GM12878 (cell line): ENCODE measurements around the gene BCL2. TPM values are rescaled to one million over a fixed set of nuclear protein-coding genes. Genes with fewer than 3 reads are reported as not detected.

Source experiments
- ATF3 ChIP-seq: IDR thresholded peaks from 2 replicates; pipeline ENCODE4 v1.6.1; 2011; ENCODE audit warnings: low read depth, mild to moderate bottlenecking, low read length, moderate library complexity, borderline replicate concordance; ENCODE audit errors: extremely low read depth
- BCL11A ChIP-seq: IDR thresholded peaks from 2 replicates; pipeline ENCODE4 v1.6.1; 2011; ENCODE audit warnings: low read depth, low read length
- BCLAF1 ChIP-seq: fragments of 450-650 bp; IDR thresholded peaks from 2 replicates; pipeline ENCODE4 v1.6.1; 2017; ENCODE audit warnings: antibody characterized with exemption, mild to moderate bottlenecking, moderate library complexity
- BMI1 ChIP-seq: fragments of 450-650 bp; IDR thresholded peaks from 2 replicates; pipeline ENCODE4 v1.6.1; 2016; ENCODE audit warnings: mild to moderate bottlenecking, moderate library complexity, borderline replicate concordance
- BRCA1 ChIP-seq: IDR thresholded peaks from 2 replicates; pipeline ENCODE4 v1.6.1; 2011; ENCODE audit warnings: low read depth, low read length, improper control_type of control experiment
- CBX3 ChIP-seq: fragments of 200-600 bp; sonication (generic); IDR thresholded peaks from 2 replicates; pipeline ENCODE4 v1.6.1; 2016; ENCODE audit warnings: low read depth, borderline replicate concordance
- EED ChIP-seq: sonication (generic); IDR thresholded peaks from 2 replicates; pipeline ENCODE4 v1.6.1; 2016; ENCODE audit warnings: antibody characterized with exemption, low read depth
- GATAD2B ChIP-seq: fragments of 450-650 bp; conservative IDR thresholded peaks from 2 replicates; pipeline ENCODE4 v1.6.1; 2017; ENCODE audit warnings: low read depth, mild to moderate bottlenecking, moderate library complexity
- IKZF1 ChIP-seq: fragments of 450-650 bp; conservative IDR thresholded peaks from 2 replicates; pipeline ENCODE4 v1.6.1; 2017; ENCODE audit warnings: antibody characterized with exemption, mild to moderate bottlenecking
- IRF3 ChIP-seq: fragments of 450-650 bp; IDR thresholded peaks from 2 replicates; pipeline ENCODE4 v1.6.1; 2014; ENCODE audit warnings: mild to moderate bottlenecking
- MYB ChIP-seq: fragments of 150-350 bp; IDR thresholded peaks from 2 replicates; pipeline ENCODE4 v1.6.1; 2014; ENCODE audit warnings: mild to moderate bottlenecking, low read depth, low read length, borderline replicate concordance
- NBN ChIP-seq: fragments of 450-650 bp; IDR thresholded peaks from 2 replicates; pipeline ENCODE4 v1.6.1; 2016
- NFYB ChIP-seq: IDR thresholded peaks from 2 replicates; pipeline ENCODE4 v1.6.1; 2011; ENCODE audit warnings: low read depth, mild to moderate bottlenecking, low read length, improper control_type of control experiment, moderate library complexity; ENCODE audit not compliant: insufficient read depth
- PAX5 ChIP-seq: IDR thresholded peaks from 2 replicates; pipeline ENCODE4 v1.6.1; 2011; ENCODE audit warnings: low read depth, low read length, borderline replicate concordance
- PKNOX1 ChIP-seq: fragments of 450-650 bp; IDR thresholded peaks from 2 replicates; pipeline ENCODE4 v1.6.1; 2016; ENCODE audit warnings: mild to moderate bottlenecking
- PML ChIP-seq: IDR thresholded peaks from 2 replicates; pipeline ENCODE4 v1.6.1; 2012; ENCODE audit warnings: low read length, inconsistent platforms
- RCOR1 ChIP-seq: conservative IDR thresholded peaks from 2 replicates; pipeline ENCODE4 v1.6.1; 2012; ENCODE audit warnings: low read depth, low read length, improper control_type of control experiment
- SMAD1 ChIP-seq: fragments of 450-650 bp; IDR thresholded peaks from 2 replicates; pipeline ENCODE4 v1.6.1; 2018; ENCODE audit warnings: mild to moderate bottlenecking, low read depth; ENCODE audit not compliant: partially characterized antibody
- SPI1 ChIP-seq: IDR thresholded peaks from 2 replicates; pipeline ENCODE4 v1.6.1; 2011; ENCODE audit warnings: low read depth, mild to moderate bottlenecking, low read length, moderate library complexity, borderline replicate concordance; ENCODE audit not compliant: insufficient read depth
- SREBF2 ChIP-seq: IDR thresholded peaks from 2 replicates; pipeline ENCODE4 v1.6.1; 2012; ENCODE audit warnings: mild to moderate bottlenecking, low read length
- STAT3 ChIP-seq: IDR thresholded peaks from 2 replicates; pipeline ENCODE4 v1.6.1; 2011; ENCODE audit warnings: low read depth, low read length, improper control_type of control experiment
- TCF3 ChIP-seq: IDR thresholded peaks from 2 replicates; pipeline ENCODE4 v1.6.1; 2012; ENCODE audit warnings: low read depth, mild to moderate bottlenecking, low read length, borderline replicate concordance; ENCODE audit not compliant: insufficient read depth
- TCF7 ChIP-seq: IDR thresholded peaks from 2 replicates; pipeline ENCODE4 v1.6.1; 2014; ENCODE audit warnings: antibody characterized with exemption, borderline replicate concordance
- USF2 ChIP-seq: IDR thresholded peaks from 2 replicates; pipeline ENCODE4 v1.6.1; 2011; ENCODE audit warnings: low read depth, low read length, improper control_type of control experiment, borderline replicate concordance
- WRNIP1 ChIP-seq: IDR thresholded peaks from 2 replicates; pipeline ENCODE4 v1.6.1; 2011; ENCODE audit warnings: low read depth, low read length, improper control_type of control experiment, borderline replicate concordance
- YY1 ChIP-seq: IDR thresholded peaks from 2 replicates; pipeline ENCODE4 v1.6.1; 2011; ENCODE audit warnings: low read depth, mild to moderate bottlenecking, low read length
- ZNF207 ChIP-seq: fragments of 450-650 bp; IDR thresholded peaks from 2 replicates; pipeline ENCODE4 v1.6.1; 2014; ENCODE audit warnings: antibody characterized with exemption, mild to moderate bottlenecking, borderline replicate concordance
- polyA plus RNA-seq, 11 experiments: library from polyadenylated mRNA; depleted of rRNA in 4 of 11; unstranded in 6 of 11; stranded (reverse) in 5 of 11; fragments of >200 nt; fragmentation: Nextera tagmentation in 4 of 11; fragmentation: Illumina TruSeq in 1 of 11; extraction: Ambion mirVana in 4 of 11; extraction: Trizol in 1 of 11; gene quantifications; 1 replicate in 1 of 11; 2 replicates in 10 of 11; pipeline versions ENCODE4 v1.2.1 to v1.2.3, GENCODE V29; 2011 to 2016; ENCODE audit warnings: inconsistent platforms in 2 of 11, missing spikeins in 2 of 11, low read depth in 1 of 11
- total RNA-seq, 4 experiments: library from RNA; depleted of rRNA in 3 of 4; stranded (reverse); fragments of >200 nt in 3 of 4; fragmentation: Illumina TruSeq in 1 of 4; extraction: Trizol in 1 of 4; gene quantifications; 2 replicates each; pipeline versions ENCODE4 v1.2.1 to v1.2.3, GENCODE V29; 2013 to 2021

BCL2 gene
- total and polyA plus RNA-seq, 10 of the 15 experiments (the other 5 are each of a cell fraction or from before 2014, with no cell fraction given): 4.1 to 47.8 (median 19.3) TPM

GRCh38 chr18:63146828-63147409, 172.7 kb downstream of the BCL2 start (continued):
- TF ChIP-seq SMAD1: no peak
- TF ChIP-seq IRF3: no peak
- TF ChIP-seq WRNIP1: no peak
- TF ChIP-seq YY1: 0 out of 2 replicates have a peak, but pooled peaks have one; percentile 7
- peak; percentile 11; the same call in 1 of the 2 replicates for TF ChIP-seq PKNOX1
- TF ChIP-seq SPI1: peak; percentile 92
- TF ChIP-seq BMI1: no peak
- TF ChIP-seq USF2: no peak
- TF ChIP-seq EED: peak; percentile 41; the same call in 1 of the 2 replicates
- no peak for TF ChIP-seq CBX3
- TF ChIP-seq PML: no peak
- TF ChIP-seq ATF3: no peak
- no peak for TF ChIP-seq MYB
- peak; percentile 54; the same call in 1 of the 2 replicates for TF ChIP-seq PAX5
- no peak for TF ChIP-seq STAT3
- no peak for TF ChIP-seq NFYB
- TF ChIP-seq BCLAF1: no peak
- TF ChIP-seq ZNF207: no peak
- no peak for TF ChIP-seq TCF7
- TF ChIP-seq SREBF2: no peak
- TF ChIP-seq BCL11A: peak; percentile 67; the same call in 1 of the 2 replicates
- peak; percentile 76 for TF ChIP-seq IKZF1
- TF ChIP-seq RCOR1: no peak
- TF ChIP-seq GATAD2B: no peak
- no peak for TF ChIP-seq NBN
- TF ChIP-seq BRCA1: no peak
- TF ChIP-seq TCF3: no peak
